ENCODE results near the gene PRPF8. TPM values are rescaled to one million over a fixed set of nuclear protein-coding genes. Genes with fewer than 3 reads are reported as not detected.

Gene PRPF8
- total RNA-seq, 1 donor from 2014 or later = 202 TPM

- peak overlapping the region; percentile 86 for H3K27ac Mint-ChIP-seq (ENCODE audit: unreplicated experiment)
- FAIRE-seq (no peak), DNase-seq (ENCODE audit: low read depth) (no peak)
- Histone ChIP-seq H3K9me3 (ENCODE audit: insufficient read depth, low read depth, low read length) (no peaks in the 10 kb centered on the region), H2AFZ (ENCODE audit: low read depth, low read length) (no peak overlapping the region), H3K4me1 (ENCODE audit: insufficient read depth, low read length) (peaks cover 28% of the 10 kb centered on the region), H4K20me1 (ENCODE audit: insufficient read depth, low read length) (peaks cover 47% of the 10 kb centered on the region), H3K9ac (ENCODE audit: low read length) (peak overlapping the region; percentile 87), H3K27me3 (ENCODE audit: insufficient read depth, low read length) (no peaks in the 10 kb centered on the region), H3K4me2 (ENCODE audit: low read length) (peak overlapping the region; percentile 97), H3K27ac (ENCODE audit: low read depth, low read length) (peak overlapping the region; percentile 85), H3K79me2 (ENCODE audit: insufficient read depth, low read length) (peaks cover 54% of the 10 kb centered on the region), H3K4me3 (ENCODE audit: insufficient read depth, low read depth, low read length) (peak overlapping the region; percentile 80), H3K36me3 (ENCODE audit: insufficient read depth, low read length) (peaks cover 31% of the 10 kb centered on the region)
- H3K4me1 Mint-ChIP-seq (ENCODE audit: low read depth, unreplicated experiment) = peaks cover 25% of the 10 kb centered on the region
- H3K4me3 Mint-ChIP-seq (ENCODE audit: unreplicated experiment) = peak overlapping the region; percentile 96
- no peaks in the 10 kb centered on the region for H3K9me3 Mint-ChIP-seq (ENCODE audit: unreplicated experiment)
- H3K36me3 Mint-ChIP-seq (ENCODE audit: low read depth, unreplicated experiment) = peaks cover 17% of the 10 kb centered on the region
- TF ChIP-seq EZH2 (IDR thresholded peaks at IDR 0.05; ENCODE audit: insufficient read depth, low read length) (no peak), CTCF (IDR thresholded peaks at IDR 0.05; ENCODE audit: insufficient read depth, low read depth, low read length) (no peak)
- no peaks in the 10 kb centered on the region for H3K27me3 Mint-ChIP-seq (ENCODE audit: low read depth, unreplicated experiment)
Measured at GRCh38 chr17:1713160-1713877, 28.7 kb upstream of the PRPF8 start.

DNA sequence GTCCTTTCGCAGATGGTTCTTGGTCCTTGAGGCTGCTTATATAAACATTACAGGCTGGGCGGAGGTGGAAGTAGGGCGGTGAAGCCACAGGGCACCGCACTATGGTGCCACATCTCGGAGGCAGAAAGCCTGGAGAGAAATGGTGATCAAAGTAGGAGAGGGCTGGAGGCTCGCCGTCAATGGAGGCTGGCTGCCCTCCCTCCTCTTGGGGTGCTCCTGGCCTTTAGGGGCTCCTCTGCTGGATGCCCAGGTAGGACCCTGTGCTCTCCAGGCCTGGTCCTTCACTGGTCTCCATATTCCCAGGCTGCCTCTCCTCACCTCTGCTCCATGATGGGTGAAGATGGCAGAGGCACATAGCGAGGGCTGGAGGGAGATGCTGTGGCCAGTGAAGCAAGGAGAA lies 27.6 kb upstream of the PRPF8 start:
- FAIRE-seq = no peak
- Mint-ChIP-seq H3K36me3 (ENCODE audit: low read depth, unreplicated experiment) (peaks cover 22% of the 10 kb centered on the region), H3K27ac (ENCODE audit: unreplicated experiment) (no peak overlapping the region), H3K4me3 (ENCODE audit: unreplicated experiment) (peak overlapping the region; percentile 96), H3K4me1 (ENCODE audit: low read depth, unreplicated experiment) (peaks cover 25% of the 10 kb centered on the region), H3K9me3 (ENCODE audit: unreplicated experiment) (no peaks in the 10 kb centered on the region), H3K27me3 (ENCODE audit: low read depth, unreplicated experiment) (no peaks in the 10 kb centered on the region)
- H3K36me3 ChIP-seq (ENCODE audit: insufficient read depth, low read length) = peaks cover 31% of the 10 kb centered on the region
- no peak for DNase-seq (ENCODE audit: low read depth)
- peaks cover 23% of the 10 kb centered on the region for H3K4me1 ChIP-seq (ENCODE audit: insufficient read depth, low read length)
- peak overlapping the region; percentile 80 for H3K4me3 ChIP-seq (ENCODE audit: insufficient read depth, low read depth, low read length)
- peaks cover 55% of the 10 kb centered on the region for H4K20me1 ChIP-seq (ENCODE audit: insufficient read depth, low read length)
- H3K27ac ChIP-seq (ENCODE audit: low read depth, low read length) = no peak overlapping the region
- H3K4me2 ChIP-seq (ENCODE audit: low read length) = peak overlapping the region; percentile 97
- H3K79me2 ChIP-seq (ENCODE audit: insufficient read depth, low read length) = peaks cover 54% of the 10 kb centered on the region
- no peak for TF ChIP-seq EZH2 (IDR thresholded peaks at IDR 0.05; ENCODE audit: insufficient read depth, low read length)
- TF ChIP-seq CTCF (IDR thresholded peaks at IDR 0.05; ENCODE audit: insufficient read depth, low read depth, low read length) = no peak
- H3K27me3 ChIP-seq (ENCODE audit: insufficient read depth, low read length) = no peaks in the 10 kb centered on the region
- peak overlapping the region; percentile 87 for H3K9ac ChIP-seq (ENCODE audit: low read length)
- H2AFZ ChIP-seq (ENCODE audit: low read depth, low read length) = no peak overlapping the region
- no peaks in the 10 kb centered on the region for H3K9me3 ChIP-seq (ENCODE audit: insufficient read depth, low read depth, low read length)

DNA sequence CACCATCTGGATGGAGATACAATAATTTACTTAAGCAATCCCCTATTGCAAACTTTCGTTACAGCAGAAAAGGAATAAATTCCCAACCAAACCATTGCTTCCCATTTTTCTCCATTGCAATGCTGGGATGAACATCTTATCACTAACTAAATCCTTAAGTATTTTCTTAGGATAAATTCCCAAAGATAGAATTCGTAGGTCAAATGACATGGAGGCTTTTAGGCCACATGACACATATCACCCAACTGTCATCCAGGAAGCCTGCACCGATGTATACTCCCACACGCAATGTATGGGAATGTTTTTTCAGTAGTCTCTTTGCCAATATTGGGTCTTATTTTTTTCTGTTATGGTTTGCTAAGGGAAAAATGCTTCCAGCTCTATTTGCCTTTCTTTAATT lies 27.1 kb upstream of the PRPF8 start:
- no peak overlapping the region for H2AFZ ChIP-seq (ENCODE audit: low read depth, low read length)
- Mint-ChIP-seq H3K4me1 (ENCODE audit: low read depth, unreplicated experiment) (peaks cover 25% of the 10 kb centered on the region), H3K9me3 (ENCODE audit: unreplicated experiment) (no peaks in the 10 kb centered on the region), H3K27ac (ENCODE audit: unreplicated experiment) (peak overlapping the region; percentile 47), H3K27me3 (ENCODE audit: low read depth, unreplicated experiment) (no peaks in the 10 kb centered on the region), H3K36me3 (ENCODE audit: low read depth, unreplicated experiment) (peaks cover 22% of the 10 kb centered on the region), H3K4me3 (ENCODE audit: unreplicated experiment) (peak overlapping the region; percentile 96)
- no peak for TF ChIP-seq EZH2 (IDR thresholded peaks at IDR 0.05; ENCODE audit: insufficient read depth, low read length)
- no peak for TF ChIP-seq CTCF (IDR thresholded peaks at IDR 0.05; ENCODE audit: insufficient read depth, low read depth, low read length)
- no peak for DNase-seq (ENCODE audit: low read depth)
- H3K4me2 ChIP-seq (ENCODE audit: low read length) = peak overlapping the region; percentile 97
- no peak for FAIRE-seq
- peaks cover 31% of the 10 kb centered on the region for H3K36me3 ChIP-seq (ENCODE audit: insufficient read depth, low read length)
- no peak overlapping the region for H3K27ac ChIP-seq (ENCODE audit: low read depth, low read length)
- peaks cover 23% of the 10 kb centered on the region for H3K4me1 ChIP-seq (ENCODE audit: insufficient read depth, low read length)
- no peaks in the 10 kb centered on the region for H3K9me3 ChIP-seq (ENCODE audit: insufficient read depth, low read depth, low read length)
- no peak overlapping the region for H3K9ac ChIP-seq (ENCODE audit: low read length)
- H3K79me2 ChIP-seq (ENCODE audit: insufficient read depth, low read length) = peaks cover 54% of the 10 kb centered on the region
- peaks cover 58% of the 10 kb centered on the region for H4K20me1 ChIP-seq (ENCODE audit: insufficient read depth, low read length)
- no peak overlapping the region for H3K4me3 ChIP-seq (ENCODE audit: insufficient read depth, low read depth, low read length)
- H3K27me3 ChIP-seq (ENCODE audit: insufficient read depth, low read length) = no peaks in the 10 kb centered on the region

Data from astrocyte (in vitro differentiated cells and primary cell).